Neural progenitor cell (in vitro differentiated cells): ENCODE measurements around the gene ERGIC1.

ENCODE experiments used
- EZH2 ChIP-seq: fragments of 200-600 bp; sonication (generic); IDR thresholded peaks from 2 replicates; pipeline ENCODE4 v1.6.1; 2017; ENCODE audit warnings: antibody characterized with exemption, mild to moderate bottlenecking, moderate library complexity
- EZH2phosphoT487 ChIP-seq: fragments of 200-600 bp; sonication (generic); IDR thresholded peaks from 2 replicates; pipeline ENCODE4 v1.6.1; 2017; ENCODE audit warnings: antibody characterized with exemption
- TF ChIP-seq, protein P1 (sequence below): fragments of 200-600 bp; sonication (generic); IDR thresholded peaks from 2 replicates; pipeline ENCODE4 v1.5.1; 2017; ENCODE audit warnings: antibody characterized with exemption, mild to moderate bottlenecking

DNA sequence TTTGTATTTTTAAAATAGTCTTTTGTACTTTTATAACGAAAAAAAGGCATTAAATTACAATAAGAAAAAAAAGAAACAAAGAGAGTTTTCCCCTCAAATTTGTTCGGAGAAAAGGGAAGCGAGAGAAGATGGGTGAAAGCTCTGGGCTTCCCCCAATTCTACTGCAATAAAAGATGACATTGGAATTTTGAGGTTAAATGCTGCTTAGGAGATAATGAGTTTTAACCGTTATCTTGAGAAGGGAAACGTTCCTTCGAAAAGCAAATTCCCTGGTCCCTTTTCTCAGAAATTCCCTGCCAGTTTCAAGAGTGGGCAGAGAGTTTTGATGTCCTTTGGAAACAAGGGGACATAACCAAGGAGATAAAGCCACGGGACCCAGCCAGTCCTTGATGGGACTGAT lies 18.4 kb upstream of the ERGIC1 start:
- TF ChIP-seq, protein P1, sequence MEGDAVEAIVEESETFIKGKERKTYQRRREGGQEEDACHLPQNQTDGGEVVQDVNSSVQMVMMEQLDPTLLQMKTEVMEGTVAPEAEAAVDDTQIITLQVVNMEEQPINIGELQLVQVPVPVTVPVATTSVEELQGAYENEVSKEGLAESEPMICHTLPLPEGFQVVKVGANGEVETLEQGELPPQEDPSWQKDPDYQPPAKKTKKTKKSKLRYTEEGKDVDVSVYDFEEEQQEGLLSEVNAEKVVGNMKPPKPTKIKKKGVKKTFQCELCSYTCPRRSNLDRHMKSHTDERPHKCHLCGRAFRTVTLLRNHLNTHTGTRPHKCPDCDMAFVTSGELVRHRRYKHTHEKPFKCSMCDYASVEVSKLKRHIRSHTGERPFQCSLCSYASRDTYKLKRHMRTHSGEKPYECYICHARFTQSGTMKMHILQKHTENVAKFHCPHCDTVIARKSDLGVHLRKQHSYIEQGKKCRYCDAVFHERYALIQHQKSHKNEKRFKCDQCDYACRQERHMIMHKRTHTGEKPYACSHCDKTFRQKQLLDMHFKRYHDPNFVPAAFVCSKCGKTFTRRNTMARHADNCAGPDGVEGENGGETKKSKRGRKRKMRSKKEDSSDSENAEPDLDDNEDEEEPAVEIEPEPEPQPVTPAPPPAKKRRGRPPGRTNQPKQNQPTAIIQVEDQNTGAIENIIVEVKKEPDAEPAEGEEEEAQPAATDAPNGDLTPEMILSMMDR = no peak
- TF ChIP-seq EZH2phosphoT487 (no peak), EZH2 (no peak)
